Measurements from ENCODE around the gene LRRC56.

GRCh38 chr11:553988-554340, 16.6 kb downstream of the LRRC56 start:
- no peak for TF ChIP-seq CTCF (IDR thresholded peaks at IDR 0.05)
- no peak for TF ChIP-seq EZH2 (IDR thresholded peaks at IDR 0.05; ENCODE audit: borderline replicate concordance, insufficient read depth, low read depth, low read length, poor library complexity, severe bottlenecking)

Data from B cell (primary cell).